GM12873 (cell line): ENCODE measurements around the gene KBTBD3.

ENCODE experiments used
- CTCF ChIP-seq: IDR thresholded peaks from 2 replicates; pipeline ENCODE4 v1.5.1; 2012; ENCODE audit warnings: low read depth, mild to moderate bottlenecking, moderate library complexity, low read length, control low read depth; ENCODE audit not compliant: insufficient read depth; ENCODE audit errors: missing control alignments

Gene KBTBD3

GRCh38 chr11:106014035-106014434 is 63.1 kb downstream of the KBTBD3 start:
- TF ChIP-seq CTCF, result no peak

- TF ChIP-seq CTCF, result no peak
Observed at GRCh38 chr11:106012744-106013143, 64.4 kb downstream of the KBTBD3 start.

- TF ChIP-seq CTCF, result no peak
Observed at GRCh38 chr11:106011481-106011880, 65.7 kb downstream of the KBTBD3 start.

- TF ChIP-seq CTCF, result no peak
Observed at GRCh38 chr11:106001304-106002012, 75.7 kb downstream of the KBTBD3 start.
